Brain microvascular endothelial cell (primary cell): Measurements from ENCODE around the gene CENPA.
A peak's percentile ranks its signal among the peaks of the same experiment; 100 is the strongest.

ENCODE experiments used
- DNase-seq: peaks from one replicate; pipeline ENCODE4 v3.0.0-alpha.2; 2020
- H3K27ac ChIP-seq: fragments of 250-450 bp; sonication (Bioruptor Pico); 2 replicates; pipeline ENCODE4 v1.5.1; 2020; ENCODE audit warnings: mild to moderate bottlenecking, moderate library complexity
- H3K27me3 ChIP-seq: fragments of 250-450 bp; sonication (Bioruptor Pico); replicated peaks from 2 replicates; pipeline ENCODE4 v1.5.1; 2020; ENCODE audit warnings: mild to moderate bottlenecking
- H3K36me3 ChIP-seq: fragments of 250-450 bp; sonication (Bioruptor Pico); replicated peaks from 2 replicates; pipeline ENCODE4 v1.5.1; 2020; ENCODE audit warnings: mild to moderate bottlenecking
- H3K4me3 ChIP-seq: 2 replicates; pipeline ENCODE4 v1.5.1; 2011; ENCODE audit warnings: low read depth, mild to moderate bottlenecking, control low read depth, low read length, moderate library complexity
- in situ Hi-C: cut with HindIII; loops from 2 replicates; pipeline ENCODE4 v1.10.0; 2017; ENCODE audit warnings: low sequenced_read_pairs, low pct_ligation_motif_present
- TF ChIP-seq, protein P1 (sequence below): IDR thresholded peaks from 2 replicates; pipeline ENCODE4 v1.5.1; 2011; ENCODE audit warnings: low read depth, mild to moderate bottlenecking, moderate library complexity, low read length, control low read depth, inconsistent platforms; ENCODE audit errors: missing control alignments

The CENPA gene

DNA sequence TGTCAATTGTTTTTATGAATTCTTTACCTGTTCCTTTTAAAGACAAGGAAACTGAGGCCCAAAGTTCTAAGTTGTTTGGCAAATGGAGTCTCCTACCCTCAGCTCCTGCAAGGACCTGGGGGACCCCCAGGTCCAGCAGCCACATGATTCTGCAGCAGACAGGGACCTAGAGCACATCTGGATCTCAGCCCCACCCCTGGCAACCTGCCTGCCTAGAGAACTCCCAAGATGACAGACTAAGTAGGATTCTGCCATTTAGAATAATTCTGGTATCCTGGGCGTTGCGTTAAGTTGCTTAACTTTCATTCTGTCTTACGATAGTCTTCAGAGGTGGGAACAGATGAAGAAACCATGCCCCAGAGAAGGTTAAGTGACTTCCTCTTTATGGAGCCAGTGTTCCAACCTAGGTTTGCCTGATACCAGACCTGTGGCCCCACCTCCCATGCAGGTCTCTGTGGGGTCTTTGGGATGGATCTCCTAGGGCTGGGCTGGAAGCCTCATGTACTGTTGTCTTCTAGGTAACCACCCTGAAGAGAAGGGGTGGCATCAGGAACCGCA, 5.6 kb upstream of the CENPA start:
- in situ Hi-C loops: no loop called here
- Histone ChIP-seq H3K27me3 (no peaks in the 10 kb centered on the region), H3K27ac (no peak overlapping the region), H3K4me3 (no peak overlapping the region), H3K36me3 (peaks cover 44% of the 10 kb centered on the region)
- TF ChIP-seq, protein P1, sequence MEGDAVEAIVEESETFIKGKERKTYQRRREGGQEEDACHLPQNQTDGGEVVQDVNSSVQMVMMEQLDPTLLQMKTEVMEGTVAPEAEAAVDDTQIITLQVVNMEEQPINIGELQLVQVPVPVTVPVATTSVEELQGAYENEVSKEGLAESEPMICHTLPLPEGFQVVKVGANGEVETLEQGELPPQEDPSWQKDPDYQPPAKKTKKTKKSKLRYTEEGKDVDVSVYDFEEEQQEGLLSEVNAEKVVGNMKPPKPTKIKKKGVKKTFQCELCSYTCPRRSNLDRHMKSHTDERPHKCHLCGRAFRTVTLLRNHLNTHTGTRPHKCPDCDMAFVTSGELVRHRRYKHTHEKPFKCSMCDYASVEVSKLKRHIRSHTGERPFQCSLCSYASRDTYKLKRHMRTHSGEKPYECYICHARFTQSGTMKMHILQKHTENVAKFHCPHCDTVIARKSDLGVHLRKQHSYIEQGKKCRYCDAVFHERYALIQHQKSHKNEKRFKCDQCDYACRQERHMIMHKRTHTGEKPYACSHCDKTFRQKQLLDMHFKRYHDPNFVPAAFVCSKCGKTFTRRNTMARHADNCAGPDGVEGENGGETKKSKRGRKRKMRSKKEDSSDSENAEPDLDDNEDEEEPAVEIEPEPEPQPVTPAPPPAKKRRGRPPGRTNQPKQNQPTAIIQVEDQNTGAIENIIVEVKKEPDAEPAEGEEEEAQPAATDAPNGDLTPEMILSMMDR: no peak
- DNase-seq: no peak

DNA sequence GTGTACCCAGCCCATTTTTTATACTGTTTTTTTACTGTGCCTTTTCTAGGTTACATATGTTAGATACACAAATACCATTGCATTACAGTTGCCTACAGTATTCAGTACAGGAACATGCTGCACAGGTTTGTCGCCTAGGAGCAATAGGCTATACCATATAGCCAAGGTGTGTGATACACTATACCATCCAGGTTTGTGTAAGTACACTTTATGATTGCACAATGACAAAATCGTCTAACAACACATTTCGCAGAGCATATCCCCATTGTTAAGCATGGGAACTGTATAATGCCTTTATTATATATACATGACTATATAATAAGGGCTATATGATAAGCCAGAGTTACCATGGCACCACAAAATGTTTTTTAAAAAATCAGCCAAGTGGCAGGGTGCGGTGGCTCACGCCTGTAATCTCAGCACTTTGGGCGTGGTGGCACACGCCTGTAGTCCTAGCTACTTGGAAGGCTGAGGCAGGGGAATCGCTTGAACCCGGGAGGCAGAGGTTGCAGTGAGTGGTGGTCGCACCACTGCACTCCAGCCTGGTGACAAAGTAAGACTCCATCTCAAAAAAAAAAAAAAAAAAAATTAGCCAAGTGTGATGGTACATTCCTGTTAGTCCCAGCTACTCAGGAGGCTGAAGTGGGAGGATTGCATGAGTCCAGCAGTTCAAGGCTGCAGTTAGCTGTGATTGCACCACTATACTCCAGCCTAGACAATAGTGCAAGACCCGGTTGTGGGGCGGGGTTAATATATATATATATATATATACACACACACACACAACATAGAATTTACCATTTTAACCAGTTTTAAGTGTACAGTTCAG, 2.8 kb upstream of the CENPA start:
- Histone ChIP-seq H3K4me3 (no peak overlapping the region), H3K27me3 (no peaks in the 10 kb centered on the region), H3K36me3 (peaks cover 22% of the 10 kb centered on the region), H3K27ac (no peak overlapping the region)
- TF ChIP-seq, protein P1: no peak
- in situ Hi-C loops: no loop called here
- DNase-seq: no peak

DNA sequence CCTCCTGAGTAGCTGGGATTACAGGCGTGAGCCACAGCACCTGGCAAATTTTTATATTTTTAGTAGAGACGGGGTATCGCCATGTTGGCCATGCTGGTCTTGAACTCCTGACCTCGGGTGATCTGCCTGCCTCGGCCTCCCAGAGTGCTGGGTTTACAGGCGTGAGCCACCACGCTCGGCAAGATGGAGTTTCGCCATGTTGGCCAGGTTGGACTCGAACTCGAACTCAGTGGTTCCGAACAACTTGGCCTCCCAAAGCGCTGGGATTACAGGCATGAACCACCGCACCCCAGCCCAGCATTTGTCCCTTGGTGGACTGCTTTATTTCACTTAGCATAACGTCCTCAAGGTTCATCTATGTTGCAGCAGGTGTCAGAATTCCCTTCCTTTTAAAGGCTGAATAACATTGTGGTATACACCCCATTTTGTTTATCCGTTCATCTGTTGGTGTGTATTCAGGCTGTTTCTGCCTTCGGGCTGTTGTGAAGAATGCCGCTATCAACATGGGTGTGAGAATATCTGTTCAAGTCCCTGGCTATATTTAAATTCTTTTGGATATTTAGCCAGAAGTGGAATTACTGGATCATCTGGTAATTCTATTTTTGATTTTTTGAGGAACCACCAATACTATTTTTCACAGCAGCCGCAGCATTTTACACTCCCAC, 1.2 kb upstream of the CENPA start:
- TF ChIP-seq, protein P1: no peak
- Histone ChIP-seq H3K27ac (no peak overlapping the region), H3K4me3 (no peak overlapping the region), H3K27me3 (no peaks in the 10 kb centered on the region), H3K36me3 (peaks cover 10% of the 10 kb centered on the region)
- in situ Hi-C loops: no loop called here
- no peak for DNase-seq

DNA sequence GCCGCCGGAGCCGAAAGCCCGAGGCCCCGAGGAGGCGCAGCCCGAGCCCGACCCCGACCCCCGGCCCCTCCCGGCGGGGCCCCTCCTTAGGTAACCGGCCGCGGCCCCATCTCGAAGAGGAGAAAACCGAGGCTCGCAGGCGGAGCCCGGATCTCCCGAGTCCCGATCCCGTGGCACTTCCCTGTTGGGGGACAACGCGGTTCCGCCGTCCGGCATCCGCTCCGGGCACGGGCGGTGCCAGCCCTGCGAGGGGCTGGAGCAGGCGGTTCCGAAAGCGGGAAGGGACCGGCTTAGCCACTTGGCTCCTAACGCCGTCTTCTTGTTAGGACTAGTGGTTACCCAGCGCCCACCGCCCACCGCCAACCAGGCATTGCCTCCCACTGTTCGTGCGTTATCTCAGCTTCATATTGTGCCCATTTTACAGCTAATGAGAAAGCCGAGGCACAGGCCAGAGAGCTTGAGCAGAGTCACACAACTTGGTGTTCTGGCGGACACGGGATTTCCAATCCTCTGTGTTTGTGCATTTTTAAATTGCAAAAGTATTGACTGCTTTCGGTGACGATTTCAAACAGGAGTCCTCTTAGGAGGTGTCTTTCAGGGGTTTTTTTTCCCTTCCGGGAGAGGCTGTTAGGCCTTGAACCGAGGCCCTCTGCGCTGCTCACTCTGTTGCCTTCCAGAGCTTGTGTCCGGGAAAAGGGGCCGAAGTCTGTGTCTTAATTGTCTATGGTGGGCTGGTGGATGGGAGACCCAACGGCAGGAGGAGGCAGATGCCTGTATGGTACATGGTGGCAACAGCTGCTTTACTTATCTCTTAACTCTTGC, 562 bp downstream of the CENPA start:
- no peak for DNase-seq
- H3K36me3 ChIP-seq: peaks cover 2% of the 10 kb centered on the region
- peak overlapping the region; percentile 5 for H3K27ac ChIP-seq
- in situ Hi-C loops: no loop called here
- TF ChIP-seq, protein P1: no peak
- peak overlapping the region; percentile 75 for H3K4me3 ChIP-seq
- no peaks in the 10 kb centered on the region for H3K27me3 ChIP-seq

DNA sequence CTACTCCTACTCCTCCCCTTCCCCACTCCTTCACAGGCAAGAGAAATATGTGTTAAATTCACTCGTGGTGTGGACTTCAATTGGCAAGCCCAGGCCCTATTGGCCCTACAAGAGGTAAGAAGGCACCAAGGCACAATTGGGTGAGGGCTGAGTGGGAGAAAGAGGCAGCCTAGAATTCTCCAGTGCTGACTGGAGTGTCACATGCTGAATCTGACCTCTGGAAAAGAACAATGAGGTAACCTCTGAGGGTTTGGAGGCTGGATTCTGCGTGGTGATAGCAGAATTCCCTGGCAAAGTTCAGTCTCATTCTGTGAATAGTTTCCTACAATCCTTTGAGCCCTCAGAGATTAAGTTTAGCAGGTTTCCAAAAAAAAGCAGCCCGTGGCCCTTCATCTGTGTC, 6.9 kb downstream of the CENPA start:
- Histone ChIP-seq H3K4me3 (no peak overlapping the region), H3K27me3 (no peaks in the 10 kb centered on the region), H3K27ac (no peak overlapping the region), H3K36me3 (no peaks in the 10 kb centered on the region)
- in situ Hi-C loops: no loop called here
- DNase-seq: no peak
- TF ChIP-seq, protein P1: no peak
